ENCODE data around the gene SH3YL1.

The SH3YL1 gene

DNA sequence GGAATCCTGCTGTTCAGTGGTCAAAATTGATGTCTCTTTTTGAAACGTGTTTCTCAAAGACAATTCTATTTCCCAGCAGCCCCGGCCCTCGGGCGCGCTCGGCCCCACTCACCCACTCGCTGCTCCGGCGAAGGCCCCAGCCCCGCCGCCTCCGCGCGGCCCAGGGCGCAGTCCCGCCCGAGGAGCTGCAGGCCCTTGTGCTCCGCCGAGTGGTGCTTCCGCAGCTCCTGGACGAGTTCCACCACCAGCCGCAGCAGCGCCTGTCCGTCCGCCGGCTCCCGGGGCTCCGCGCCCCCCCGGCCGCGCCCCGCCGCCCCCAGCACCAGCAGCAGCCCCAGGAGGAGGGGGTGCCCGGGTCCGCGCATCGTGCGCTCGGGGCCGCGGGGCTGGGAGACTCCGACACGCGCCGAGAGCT lies 23.6 kb upstream of the SH3YL1 start:
- TF ChIP-seq HDGF (IDR thresholded peaks at IDR 0.05; ENCODE audit: borderline replicate concordance) (no peak), ZNF384 (IDR thresholded peaks at IDR 0.05) (no peak), NFRKB (IDR thresholded peaks at IDR 0.05) (no peak), ELF4 (IDR thresholded peaks at IDR 0.05) (no peak), L3MBTL2 (conservative IDR thresholded peaks at IDR 0.05) (no peak), TARDBP (IDR thresholded peaks at IDR 0.05) (no peak), BHLHE40 (IDR thresholded peaks at IDR 0.05; ENCODE audit: borderline replicate concordance) (no peak), SUZ12 (IDR thresholded peaks at IDR 0.05) (no peak), SP1 (IDR thresholded peaks at IDR 0.05) (no peak), FOXK2 (IDR thresholded peaks at IDR 0.05) (no peak), ARNT (IDR thresholded peaks at IDR 0.05) (no peak), FOXA1 (IDR thresholded peaks at IDR 0.05) (no peak), CTBP1 (IDR thresholded peaks at IDR 0.05; ENCODE audit: borderline replicate concordance) (no peak)
- TF ChIP-seq, protein P1, sequence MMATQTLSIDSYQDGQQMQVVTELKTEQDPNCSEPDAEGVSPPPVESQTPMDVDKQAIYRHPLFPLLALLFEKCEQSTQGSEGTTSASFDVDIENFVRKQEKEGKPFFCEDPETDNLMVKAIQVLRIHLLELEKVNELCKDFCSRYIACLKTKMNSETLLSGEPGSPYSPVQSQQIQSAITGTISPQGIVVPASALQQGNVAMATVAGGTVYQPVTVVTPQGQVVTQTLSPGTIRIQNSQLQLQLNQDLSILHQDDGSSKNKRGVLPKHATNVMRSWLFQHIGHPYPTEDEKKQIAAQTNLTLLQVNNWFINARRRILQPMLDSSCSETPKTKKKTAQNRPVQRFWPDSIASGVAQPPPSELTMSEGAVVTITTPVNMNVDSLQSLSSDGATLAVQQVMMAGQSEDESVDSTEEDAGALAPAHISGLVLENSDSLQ (IDR thresholded peaks at IDR 0.05): no peak
- CTCF ChIA-PET: interaction anchor here (0.6 kb wide), 1 partner anchor 428 kb away, joined by 3 read pairs; no protein-coding TSS in a partner anchor
- POLR2A ChIA-PET: no interaction called here

DNA sequence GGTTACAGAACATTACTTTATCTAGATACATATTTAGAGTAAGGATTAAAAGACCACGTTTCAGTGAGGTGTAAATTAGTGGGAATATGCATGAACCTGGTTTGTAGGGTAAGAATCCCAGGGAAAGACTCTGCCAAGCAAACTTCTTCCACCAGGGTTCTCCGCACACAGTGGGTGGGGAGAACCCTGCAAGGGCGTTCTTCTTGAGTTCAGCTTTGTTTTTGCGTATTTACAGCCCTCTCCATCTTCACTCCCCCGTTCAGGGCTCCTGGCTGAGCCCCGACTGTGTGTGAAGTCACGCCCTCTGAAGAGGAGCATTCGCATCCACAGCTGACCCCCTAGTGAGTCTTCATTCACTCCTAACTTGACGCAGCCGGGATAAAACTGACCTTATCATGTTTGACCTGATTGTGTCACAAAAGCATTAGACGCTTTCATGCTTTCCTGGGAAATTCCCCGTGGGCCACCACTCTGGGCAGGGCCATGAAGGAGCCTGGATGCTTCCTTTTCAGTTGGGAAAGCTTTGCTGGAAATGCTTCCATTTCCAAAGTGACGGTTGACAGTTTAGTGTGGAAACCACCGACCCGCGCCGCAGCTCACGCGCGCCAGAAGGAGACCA lies 23.1 kb upstream of the SH3YL1 start:
- ChIA-PET POLR2A (no interaction called here), CTCF (no interaction called here)
- no peak for DNase-seq (ENCODE audit: extremely low spot score)
- TF ChIP-seq FOXM1 (IDR thresholded peaks at IDR 0.05; ENCODE audit: borderline replicate concordance): no peak
- TF ChIP-seq HDGF (IDR thresholded peaks at IDR 0.05; ENCODE audit: borderline replicate concordance): no peak
- no peak for TF ChIP-seq FOXA1 (IDR thresholded peaks at IDR 0.05)
- TF ChIP-seq CTBP1 (IDR thresholded peaks at IDR 0.05; ENCODE audit: borderline replicate concordance): no peak
- TF ChIP-seq TARDBP (IDR thresholded peaks at IDR 0.05): no peak
- TF ChIP-seq ARNT (IDR thresholded peaks at IDR 0.05): no peak
- TF ChIP-seq ELF4 (IDR thresholded peaks at IDR 0.05): no peak
- no peak for TF ChIP-seq NFRKB (IDR thresholded peaks at IDR 0.05)
- no peak for TF ChIP-seq BHLHE40 (IDR thresholded peaks at IDR 0.05; ENCODE audit: borderline replicate concordance)
- no peak for TF ChIP-seq SUZ12 (IDR thresholded peaks at IDR 0.05)
- no peak for TF ChIP-seq FOXK2 (IDR thresholded peaks at IDR 0.05)
- no peak for TF ChIP-seq SP1 (IDR thresholded peaks at IDR 0.05)
- no peak for TF ChIP-seq ZNF384 (IDR thresholded peaks at IDR 0.05)
- no peak for TF ChIP-seq L3MBTL2 (conservative IDR thresholded peaks at IDR 0.05)
- no peak for TF ChIP-seq LEF1 (IDR thresholded peaks at IDR 0.05; ENCODE audit: borderline replicate concordance)
- TF ChIP-seq, protein P1 (IDR thresholded peaks at IDR 0.05): no peak

More for the DNA sequence above, 23.6 kb upstream of the SH3YL1 start:
- peak; percentile 44 for DNase-seq (ENCODE audit: extremely low spot score)

DNA sequence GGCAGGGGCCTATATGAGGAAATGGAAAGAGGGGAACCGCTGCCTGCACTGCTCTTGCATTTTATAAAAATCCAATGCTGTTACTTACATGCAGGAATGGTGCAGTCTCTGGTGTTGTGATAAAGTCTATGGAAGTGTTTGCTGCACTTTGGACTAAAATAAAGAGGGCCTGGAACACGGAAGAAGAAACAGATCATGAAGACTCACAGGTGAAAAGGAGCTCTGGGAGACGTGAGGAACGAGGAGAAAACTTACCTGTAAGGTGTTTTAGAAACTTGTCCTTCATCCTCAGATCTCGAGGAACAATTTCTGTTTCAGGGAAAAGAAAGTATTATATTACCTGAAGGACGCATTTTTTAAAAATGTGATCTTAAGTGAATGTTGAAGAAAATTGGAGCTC lies 22.2 kb upstream of the SH3YL1 start:
- CTCF ChIA-PET: no interaction called here
- no peak for DNase-seq (ENCODE audit: extremely low spot score)
- POLR2A ChIA-PET: interaction anchor here (0.7 kb wide), 1 partner anchor 23 kb away, joined by 3 read pairs; no protein-coding TSS in a partner anchor
- TF ChIP-seq L3MBTL2 (conservative IDR thresholded peaks at IDR 0.05) (no peak), ZNF384 (IDR thresholded peaks at IDR 0.05) (no peak), HDGF (IDR thresholded peaks at IDR 0.05; ENCODE audit: borderline replicate concordance) (no peak), SUZ12 (IDR thresholded peaks at IDR 0.05) (no peak), CTBP1 (IDR thresholded peaks at IDR 0.05; ENCODE audit: borderline replicate concordance) (no peak), FOXA1 (IDR thresholded peaks at IDR 0.05) (no peak), FOXM1 (IDR thresholded peaks at IDR 0.05; ENCODE audit: borderline replicate concordance) (no peak), TARDBP (IDR thresholded peaks at IDR 0.05) (no peak), SP1 (IDR thresholded peaks at IDR 0.05) (no peak), BHLHE40 (IDR thresholded peaks at IDR 0.05; ENCODE audit: borderline replicate concordance) (no peak), ARNT (IDR thresholded peaks at IDR 0.05) (no peak), ELF4 (IDR thresholded peaks at IDR 0.05) (no peak), FOXK2 (IDR thresholded peaks at IDR 0.05) (no peak), LEF1 (IDR thresholded peaks at IDR 0.05; ENCODE audit: borderline replicate concordance) (no peak), NFRKB (IDR thresholded peaks at IDR 0.05) (no peak)
- TF ChIP-seq, protein P1 (IDR thresholded peaks at IDR 0.05): no peak

DNA sequence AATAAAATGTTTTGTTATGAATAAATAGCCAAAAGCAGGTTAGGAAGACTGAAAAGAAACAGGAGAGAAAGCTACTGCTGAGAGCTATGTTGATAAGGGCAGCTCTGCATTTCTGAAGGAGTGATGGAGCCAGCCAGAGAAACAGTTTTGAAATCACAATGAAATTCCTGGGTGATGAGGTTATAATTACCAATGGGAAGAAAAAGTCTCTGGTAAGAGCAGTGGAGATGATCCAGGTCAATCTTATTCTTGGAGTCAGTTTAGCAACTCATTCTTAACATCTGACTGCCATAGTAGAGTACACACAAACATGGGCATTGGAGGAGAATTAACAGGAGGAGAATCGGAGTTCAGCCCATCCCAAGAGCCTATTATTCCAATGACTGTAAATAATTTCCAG lies 21.7 kb upstream of the SH3YL1 start:
- ChIA-PET POLR2A (interaction anchor here (0.7 kb wide), 1 partner anchor 22 kb away, joined by 3 read pairs; no protein-coding TSS in a partner anchor), CTCF (interaction anchor here (0.7 kb wide), 1 partner anchor 24 kb away, joined by 3 read pairs; no protein-coding TSS in a partner anchor)
- DNase-seq (ENCODE audit: extremely low spot score): no peak
- TF ChIP-seq ARNT (IDR thresholded peaks at IDR 0.05) (no peak), L3MBTL2 (conservative IDR thresholded peaks at IDR 0.05) (no peak), SUZ12 (IDR thresholded peaks at IDR 0.05) (no peak), SP1 (IDR thresholded peaks at IDR 0.05) (no peak), NFRKB (IDR thresholded peaks at IDR 0.05) (no peak), LEF1 (IDR thresholded peaks at IDR 0.05; ENCODE audit: borderline replicate concordance) (no peak), CTBP1 (IDR thresholded peaks at IDR 0.05; ENCODE audit: borderline replicate concordance) (no peak), ELF4 (IDR thresholded peaks at IDR 0.05) (no peak), BHLHE40 (IDR thresholded peaks at IDR 0.05; ENCODE audit: borderline replicate concordance) (no peak), FOXK2 (IDR thresholded peaks at IDR 0.05) (no peak), ZNF384 (IDR thresholded peaks at IDR 0.05) (no peak), FOXM1 (IDR thresholded peaks at IDR 0.05; ENCODE audit: borderline replicate concordance) (no peak)
- TF ChIP-seq, protein P1 (IDR thresholded peaks at IDR 0.05): no peak

DNA sequence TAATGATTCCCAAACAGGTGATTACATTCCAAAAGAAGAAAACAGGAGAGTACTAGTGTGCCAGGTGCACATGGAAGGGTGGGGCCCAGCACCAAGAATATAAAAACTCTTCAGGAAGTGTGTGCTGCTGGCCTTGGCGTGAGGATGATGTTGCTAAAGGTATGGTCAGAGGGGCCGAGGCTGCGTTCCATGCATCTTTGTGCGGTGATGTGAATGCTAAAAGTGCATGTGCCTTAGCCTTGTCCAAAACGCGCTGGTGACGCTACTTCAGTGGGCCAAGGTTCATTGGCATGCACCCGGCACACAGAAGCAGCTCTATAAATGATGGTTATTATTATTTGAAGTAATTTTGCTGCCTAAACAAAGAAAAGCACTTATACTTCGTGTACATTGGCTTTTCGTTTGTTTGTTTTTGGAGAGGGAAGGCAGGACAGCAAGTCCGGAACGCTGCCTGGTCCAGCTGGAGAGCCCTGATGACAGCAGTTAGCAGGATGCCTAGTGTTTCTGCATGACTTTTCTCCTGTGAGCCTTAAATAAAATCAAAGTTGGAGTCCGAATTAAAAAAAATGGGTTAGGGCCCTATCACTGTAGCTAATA lies 21.2 kb upstream of the SH3YL1 start:
- TF ChIP-seq FOXA1 (IDR thresholded peaks at IDR 0.05) (no peak), ELF4 (IDR thresholded peaks at IDR 0.05) (no peak), SP1 (IDR thresholded peaks at IDR 0.05) (no peak), CTBP1 (IDR thresholded peaks at IDR 0.05; ENCODE audit: borderline replicate concordance) (no peak), ZNF384 (IDR thresholded peaks at IDR 0.05) (no peak), TARDBP (IDR thresholded peaks at IDR 0.05) (no peak), HDGF (IDR thresholded peaks at IDR 0.05; ENCODE audit: borderline replicate concordance) (no peak), FOXK2 (IDR thresholded peaks at IDR 0.05) (no peak), NFRKB (IDR thresholded peaks at IDR 0.05) (no peak), ARNT (IDR thresholded peaks at IDR 0.05) (no peak), FOXM1 (IDR thresholded peaks at IDR 0.05; ENCODE audit: borderline replicate concordance) (no peak), LEF1 (IDR thresholded peaks at IDR 0.05; ENCODE audit: borderline replicate concordance) (no peak), SUZ12 (IDR thresholded peaks at IDR 0.05) (no peak), BHLHE40 (IDR thresholded peaks at IDR 0.05; ENCODE audit: borderline replicate concordance) (no peak), L3MBTL2 (conservative IDR thresholded peaks at IDR 0.05) (no peak)
- TF ChIP-seq, protein P1 (IDR thresholded peaks at IDR 0.05): no peak
- no peak for DNase-seq (ENCODE audit: extremely low spot score)
- POLR2A ChIA-PET: no interaction called here
- CTCF ChIA-PET: interaction anchor here (0.6 to 0.7 kb wide), 2 partner anchors 25 to 41 kb away, joined by 3 read pairs; no protein-coding TSS in a partner anchor
